Natural killer cell (primary cell): ENCODE measurements around the gene BCOR. TPM values are rescaled to one million over a fixed set of nuclear protein-coding genes. Genes with fewer than 3 reads are reported as not detected.

Experiments
- ATAC-seq, 3 donors: fragments of 150-1000 bp in 2 of 3; fragments of 200-7000 bp in 1 of 3; cut with Tn5 transposase; 1 replicate in 1 of 3; 2 replicates in 2 of 3; pipeline ENCODE4 v1.10.0; 2021; ENCODE audit warnings: mild to moderate bottlenecking in 2 of 3, moderate library complexity in 2 of 3
- DNase-seq, 2 donors: peaks; one replicate each; pipeline versions ENCODE4 v3.0.0 to v3.0.0-alpha.2; 2013 to 2021; ENCODE audit warnings: mixed read lengths in 1 of 2
- H3K27ac ChIP-seq: one replicate; pipeline ENCODE4 v1.5.1; 2013; ENCODE audit warnings: mild to moderate bottlenecking, low read length
- H3K27me3 ChIP-seq: one replicate; pipeline ENCODE4 v1.6.1; 2013; ENCODE audit warnings: low read length; ENCODE audit not compliant: control insufficient read depth, insufficient read depth
- H3K36me3 ChIP-seq: one replicate; pipeline ENCODE4 v1.6.1; 2013; ENCODE audit warnings: low read length; ENCODE audit not compliant: control insufficient read depth, insufficient read depth
- H3K4me1 ChIP-seq: one replicate; pipeline ENCODE4 v1.6.1; 2013; ENCODE audit warnings: low read length; ENCODE audit not compliant: control insufficient read depth, insufficient read depth
- H3K4me3 ChIP-seq: one replicate; pipeline ENCODE4 v1.5.1; 2013; ENCODE audit warnings: low read length
- H3K9me3 ChIP-seq: one replicate; pipeline ENCODE4 v1.6.1; 2013; ENCODE audit warnings: low read length; ENCODE audit not compliant: control insufficient read depth, insufficient read depth
- H3K27ac Mint-ChIP-seq, 2 donors: one replicate each; pipeline ENCODE4 v1.8.0; 2022; ENCODE audit warnings: mild to moderate bottlenecking in 2 of 2, mixed read lengths in 2 of 2, moderate library complexity in 1 of 2
- H3K27me3 Mint-ChIP-seq, 2 donors: one replicate each; pipeline ENCODE4 v1.8.0; 2022; ENCODE audit warnings: low read depth in 2 of 2, mixed read lengths in 2 of 2
- H3K36me3 Mint-ChIP-seq: one replicate; pipeline ENCODE4 v1.8.0; 2022; ENCODE audit warnings: mixed read lengths
- H3K4me1 Mint-ChIP-seq, 2 donors: one replicate each; pipeline ENCODE4 v1.8.0; 2022; ENCODE audit warnings: mixed read lengths in 2 of 2
- H3K4me3 Mint-ChIP-seq: one replicate; pipeline ENCODE4 v1.8.0; 2022; ENCODE audit warnings: mild to moderate bottlenecking, moderate library complexity, mixed read lengths
- H3K9me3 Mint-ChIP-seq, 2 donors: one replicate each; pipeline ENCODE4 v1.8.0; 2022; ENCODE audit warnings: mixed read lengths in 2 of 2
- WGBS: methylation state at CpG from one replicate; pipeline ENCODE4 v1.1.7; 2013; ENCODE audit warnings: missing lambda C conversion rate; ENCODE audit not compliant: insufficient coverage; 5-methylcytosine and 5-hydroxymethylcytosine counted together
- intact Hi-C: fragments of 100-400 bp; cut with micrococcal nuclease; formaldehyde crosslinking; loops from one replicate; pipeline ENCODE4 v1.14.2; 2022
- total RNA-seq, 4 donors: library from RNA; stranded (reverse); fragments of 120-200 nt in 1 of 4; gene quantifications; one replicate each; pipeline versions ENCODE4 v1.2.3 to v1.2.4, GENCODE V29; 2013 to 2022
- TF ChIP-seq, protein P1 (sequence below): fragments of 200-600 bp; IDR thresholded peaks from one replicate; pipeline ENCODE4 v1.8.0; 2022; ENCODE audit warnings: antibody characterized with exemption

The BCOR gene
- total RNA-seq, 3 donors from 2014 or later (not counting 1 experiment from before 2014, with no cell fraction given), result 20.0 to 35.2 (median 29.2) TPM

DNA sequence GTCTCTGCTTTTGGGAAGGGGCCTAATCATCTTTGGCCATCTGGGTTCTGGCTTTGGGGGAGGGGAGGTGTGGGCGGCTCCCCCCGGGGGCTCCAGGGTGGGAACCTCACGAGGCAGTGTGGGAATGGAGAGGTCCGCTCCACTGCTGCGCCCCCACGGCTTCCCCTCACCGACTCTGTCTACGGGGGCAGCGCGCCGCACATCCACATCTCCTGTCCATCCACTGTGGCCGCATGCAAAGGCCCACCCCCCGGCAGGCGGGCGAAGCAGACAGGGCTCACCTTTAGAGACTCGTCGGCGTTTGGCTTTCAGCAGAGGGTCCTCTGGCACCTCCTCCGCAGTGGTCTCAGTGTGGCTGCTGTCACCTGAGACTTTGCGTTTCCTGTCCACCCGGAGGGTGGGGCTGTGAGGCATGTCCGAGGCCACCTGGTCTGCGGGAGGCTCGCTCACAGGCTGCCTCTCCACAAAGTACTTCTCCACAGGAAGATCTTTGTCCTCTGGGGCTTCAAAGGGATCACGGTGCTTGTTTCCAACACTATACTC lies 33.6 kb downstream of the BCOR start:
- Histone ChIP-seq H3K27ac (no peak overlapping the region), H3K4me3 (no peak overlapping the region), H3K27me3 (no peaks in the 10 kb centered on the region), H3K36me3 (peaks cover 41% of the 10 kb centered on the region), H3K4me1 (peaks cover 5% of the 10 kb centered on the region), H3K9me3 (no peaks in the 10 kb centered on the region)
- no peak for ATAC-seq
- intact Hi-C loops, result loop anchor here (5.0 kb wide), 1 partner anchor 73 kb away; no protein-coding TSS in a partner anchor
- TF ChIP-seq, protein P1, sequence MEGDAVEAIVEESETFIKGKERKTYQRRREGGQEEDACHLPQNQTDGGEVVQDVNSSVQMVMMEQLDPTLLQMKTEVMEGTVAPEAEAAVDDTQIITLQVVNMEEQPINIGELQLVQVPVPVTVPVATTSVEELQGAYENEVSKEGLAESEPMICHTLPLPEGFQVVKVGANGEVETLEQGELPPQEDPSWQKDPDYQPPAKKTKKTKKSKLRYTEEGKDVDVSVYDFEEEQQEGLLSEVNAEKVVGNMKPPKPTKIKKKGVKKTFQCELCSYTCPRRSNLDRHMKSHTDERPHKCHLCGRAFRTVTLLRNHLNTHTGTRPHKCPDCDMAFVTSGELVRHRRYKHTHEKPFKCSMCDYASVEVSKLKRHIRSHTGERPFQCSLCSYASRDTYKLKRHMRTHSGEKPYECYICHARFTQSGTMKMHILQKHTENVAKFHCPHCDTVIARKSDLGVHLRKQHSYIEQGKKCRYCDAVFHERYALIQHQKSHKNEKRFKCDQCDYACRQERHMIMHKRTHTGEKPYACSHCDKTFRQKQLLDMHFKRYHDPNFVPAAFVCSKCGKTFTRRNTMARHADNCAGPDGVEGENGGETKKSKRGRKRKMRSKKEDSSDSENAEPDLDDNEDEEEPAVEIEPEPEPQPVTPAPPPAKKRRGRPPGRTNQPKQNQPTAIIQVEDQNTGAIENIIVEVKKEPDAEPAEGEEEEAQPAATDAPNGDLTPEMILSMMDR, result no peak
- Mint-ChIP-seq H3K27me3 (no peaks in the 10 kb centered on the region), H3K36me3 (no peaks in the 10 kb centered on the region), H3K27ac (no peak overlapping the region), H3K9me3 (no peaks in the 10 kb centered on the region), H3K4me1 (peaks cover 22 to 33% of the 10 kb centered on the region in 2 donors), H3K4me3 (no peak overlapping the region)
- 90% methylated on average over 24 of the region's 25 CpGs for WGBS
- DNase-seq, result no peak

DNA sequence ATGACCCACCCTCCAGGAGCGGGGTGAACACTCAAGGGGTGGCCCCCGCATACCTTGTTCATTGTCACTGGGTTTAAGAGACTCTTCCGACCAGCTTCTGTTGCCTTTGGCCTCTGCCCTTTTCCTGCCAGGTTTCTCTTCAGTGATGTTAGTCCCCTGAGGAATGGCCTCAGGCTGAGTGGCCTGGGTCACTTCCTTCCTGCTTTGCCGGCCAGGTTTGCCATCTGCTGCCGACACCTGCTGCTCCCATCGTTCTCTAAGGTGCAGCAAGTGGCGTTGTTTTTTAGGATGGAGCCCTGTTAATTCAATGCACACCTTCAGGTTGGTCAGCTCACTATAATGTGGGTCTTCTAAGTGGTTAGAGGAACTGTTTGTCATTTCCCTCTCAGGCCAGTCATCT lies 34.2 kb downstream of the BCOR start:
- no peak overlapping the region for H3K27ac Mint-ChIP-seq
- H3K4me3 Mint-ChIP-seq, result no peak overlapping the region
- no peak for DNase-seq
- 94% methylated on average over 7 of the region's 7 CpGs for WGBS
- no peak overlapping the region for H3K4me3 ChIP-seq
- H3K9me3 Mint-ChIP-seq, result no peaks in the 10 kb centered on the region
- H3K36me3 Mint-ChIP-seq, result no peaks in the 10 kb centered on the region
- TF ChIP-seq, protein P1, result no peak
- no peak overlapping the region for H3K27ac ChIP-seq
- peaks cover 22 to 33% of the 10 kb centered on the region in 2 donors for H3K4me1 Mint-ChIP-seq
- no peaks in the 10 kb centered on the region for H3K27me3 ChIP-seq
- H3K9me3 ChIP-seq, result no peaks in the 10 kb centered on the region
- peaks cover 5% of the 10 kb centered on the region for H3K4me1 ChIP-seq
- no peaks in the 10 kb centered on the region for H3K27me3 Mint-ChIP-seq
- H3K36me3 ChIP-seq, result peaks cover 39% of the 10 kb centered on the region
- intact Hi-C loops, result loop anchor here (5.0 kb wide), 1 partner anchor 74 kb away; no protein-coding TSS in a partner anchor
- ATAC-seq, result no peak

DNA sequence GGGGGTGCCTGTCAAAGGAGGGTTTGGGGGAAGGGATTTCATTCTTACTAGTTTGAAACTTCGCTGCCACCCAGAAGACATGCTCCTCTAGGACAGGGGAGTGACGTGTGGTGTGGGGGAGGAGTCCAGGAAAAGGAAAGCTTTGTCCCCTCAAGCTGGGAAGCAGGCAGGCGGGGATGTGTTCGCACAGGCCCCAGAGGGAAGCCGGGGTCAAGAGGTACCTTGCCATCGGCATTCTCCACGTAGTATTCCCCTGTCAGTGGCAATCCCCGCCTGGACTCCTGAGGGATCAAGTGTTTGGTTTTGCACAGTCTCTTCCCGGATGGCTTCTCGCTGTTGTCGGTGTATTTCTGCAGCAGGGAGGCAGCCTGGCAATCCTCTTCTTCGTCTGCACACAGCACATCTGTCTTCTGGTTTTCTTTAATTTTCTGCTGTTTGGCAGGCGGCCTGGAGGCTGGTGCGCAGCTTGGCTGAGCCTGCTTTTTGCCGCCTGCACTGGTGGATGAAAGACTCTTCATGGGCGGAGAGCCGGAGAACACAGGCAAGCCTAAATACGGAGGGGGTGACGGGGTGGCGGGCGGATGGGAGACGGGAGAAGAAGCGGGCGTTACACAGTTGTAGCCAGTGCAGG lies 35.1 kb downstream of the BCOR start:
- Mint-ChIP-seq H3K9me3 (no peaks in the 10 kb centered on the region), H3K27ac (no peak overlapping the region), H3K27me3 (no peaks in the 10 kb centered on the region), H3K4me3 (no peak overlapping the region), H3K36me3 (no peaks in the 10 kb centered on the region), H3K4me1 (peaks cover 15 to 25% of the 10 kb centered on the region in 2 donors)
- Histone ChIP-seq H3K4me3 (no peak overlapping the region), H3K27me3 (no peaks in the 10 kb centered on the region), H3K36me3 (peaks cover 45% of the 10 kb centered on the region), H3K9me3 (no peaks in the 10 kb centered on the region), H3K27ac (no peak overlapping the region), H3K4me1 (peaks cover 5% of the 10 kb centered on the region)
- DNase-seq (no peak), ATAC-seq (no peak)
- 97% methylated on average over 24 of the region's 24 CpGs for WGBS
- intact Hi-C loops, result loop anchor here (5.0 kb wide), 1 partner anchor 75 kb away; no protein-coding TSS in a partner anchor
- TF ChIP-seq, protein P1, result no peak
